ENCODE data around the gene PGBD2. TPM values are rescaled to one million over a fixed set of nuclear protein-coding genes. Genes with fewer than 3 reads are reported as not detected.
A peak's percentile ranks its signal among the peaks of the same experiment; 100 is the strongest.
"Not testable (repeated sequence)": the region's sequence is repeated elsewhere in the genome, so short reads cannot be mapped to it uniquely, and the experiment has no call there.

PGBD2 gene
- total and polyA plus RNA-seq, 9 of the 15 experiments (the other 6 are each of a cell fraction or from before 2014, with no cell fraction given): 11.9 to 21.8 (median 14.7) TPM

DNA sequence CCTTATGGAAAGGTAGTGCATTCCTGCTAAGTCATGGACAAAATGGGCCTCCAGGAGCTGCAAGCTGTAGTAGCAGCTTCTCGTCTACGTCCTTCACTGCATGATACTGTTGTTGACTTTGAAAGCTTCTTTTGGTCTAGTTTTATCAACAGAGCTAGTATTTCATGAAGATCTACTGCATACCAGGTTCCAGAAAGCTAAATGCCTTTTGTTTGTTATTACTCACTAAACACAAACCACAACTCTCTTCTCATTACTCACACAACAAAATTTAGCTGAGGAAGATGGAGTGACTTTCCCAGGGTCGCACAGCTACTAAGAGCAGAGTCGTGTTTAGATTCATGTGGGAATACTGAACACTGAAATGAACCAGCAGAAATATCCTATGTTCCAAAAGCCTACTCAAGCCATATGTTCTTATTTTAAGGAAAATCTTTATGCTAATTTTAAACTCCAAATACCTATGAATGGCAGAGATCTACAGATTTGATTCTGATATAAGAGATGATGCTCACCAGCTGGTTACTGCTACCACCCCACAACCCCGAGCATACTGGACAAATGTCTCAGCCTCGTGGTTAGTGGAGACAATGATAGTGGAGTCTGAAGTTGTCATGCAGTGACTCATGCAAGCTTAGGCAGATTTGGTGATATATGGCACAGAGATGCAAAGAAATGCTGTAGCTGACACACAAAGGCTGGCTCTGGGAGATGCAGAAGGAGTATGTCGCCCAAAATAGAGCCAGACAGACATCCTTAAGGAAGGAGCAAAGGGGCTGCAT lies 20.6 kb downstream of the PGBD2 start (continued):
- TF ChIP-seq MYBL2 (IDR thresholded peaks at IDR 0.05; ENCODE audit: low read depth) (no peak), MYBL2 (CRISPR knock-in tag; IDR thresholded peaks at IDR 0.05; ENCODE audit: borderline replicate concordance) (no peak), KDM1A (IDR thresholded peaks at IDR 0.05) (peak; percentile 68 to 75; a peak in 2 of 4 replicates), U2AF2 (optimal IDR thresholded peaks at IDR 0.05; ENCODE audit: low read depth, low read length) (no peak), TRIM28 (IDR thresholded peaks at IDR 0.05) (no peak), ELF1 (tag; IDR thresholded peaks at IDR 0.05) (no peak), SLC30A9 (CRISPR knock-in tag; IDR thresholded peaks at IDR 0.05) (no peak)
- TF ChIP-seq, protein P1, sequence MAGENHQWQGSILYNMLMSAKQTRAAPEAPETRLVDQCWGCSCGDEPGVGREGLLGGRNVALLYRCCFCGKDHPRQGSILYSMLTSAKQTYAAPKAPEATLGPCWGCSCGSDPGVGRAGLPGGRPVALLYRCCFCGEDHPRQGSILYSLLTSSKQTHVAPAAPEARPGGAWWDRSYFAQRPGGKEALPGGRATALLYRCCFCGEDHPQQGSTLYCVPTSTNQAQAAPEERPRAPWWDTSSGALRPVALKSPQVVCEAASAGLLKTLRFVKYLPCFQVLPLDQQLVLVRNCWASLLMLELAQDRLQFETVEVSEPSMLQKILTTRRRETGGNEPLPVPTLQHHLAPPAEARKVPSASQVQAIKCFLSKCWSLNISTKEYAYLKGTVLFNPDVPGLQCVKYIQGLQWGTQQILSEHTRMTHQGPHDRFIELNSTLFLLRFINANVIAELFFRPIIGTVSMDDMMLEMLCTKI (IDR thresholded peaks at IDR 0.05; ENCODE audit: partially characterized antibody): no peak

DNA sequence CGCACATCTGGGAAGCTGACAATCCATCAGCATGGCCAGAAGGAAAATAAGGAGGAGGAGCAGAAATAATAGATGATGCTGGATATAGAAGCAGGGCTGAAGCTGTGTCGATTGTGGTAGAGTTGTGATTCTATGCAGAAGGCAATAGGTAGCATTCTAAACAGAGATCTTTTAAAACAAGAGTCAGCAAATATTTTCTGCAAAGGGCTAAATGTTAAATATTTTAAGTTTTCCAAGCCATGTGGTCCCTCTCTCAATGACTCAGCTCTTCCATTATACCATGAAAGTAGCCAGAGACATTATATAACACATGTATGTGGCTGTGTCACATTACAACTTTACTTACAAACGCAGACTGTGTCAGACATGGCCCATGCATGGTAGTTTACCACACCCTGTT lies 21.2 kb downstream of the PGBD2 start:
- H3K9me3 ChIP-seq (replicated peaks; ENCODE audit: control insufficient read depth, insufficient read depth, low read depth, low read length); in situ Hi-C loops (cut with MboI); H4K20me1 ChIP-seq (replicated peaks; ENCODE audit: control insufficient read depth, insufficient read depth, low read length); BruUV-seq (replicated peaks); FAIRE-seq; DNase-seq (ENCODE audit: extremely low read depth in 1 of 4, low spot score in 3 of 4); H3K9me1 ChIP-seq (ENCODE audit: control insufficient read depth, insufficient read depth, low read length); CTCF ChIA-PET (ENCODE audit: low intra/inter-chr PET ratio); intact Hi-C loops (cut with micrococcal nuclease); H3K4me2 ChIP-seq (ENCODE audit: insufficient read depth, low read length); H3K79me2 ChIP-seq (ENCODE audit: control insufficient read depth, insufficient read depth, low read length); H3K27me3 ChIP-seq (ENCODE audit: control insufficient read depth in 2 of 2, insufficient read depth in 2 of 2, low read length in 2 of 2); H3K9ac ChIP-seq (ENCODE audit: insufficient read depth in 1 of 2, low read depth in 2 of 2, low read length in 2 of 2); H3K27ac ChIP-seq (ENCODE audit: extremely low read depth, low read depth, low read length); ATAC-seq; H3K4me3 ChIP-seq; H2AFZ ChIP-seq (ENCODE audit: low read depth, low read length): not testable (repeated sequence)
- POLR2A ChIA-PET: interaction anchor here (1.1 to 1.9 kb wide), 2 partner anchors 10 to 13 kb away, joined by 4 to 6 read pairs; no protein-coding TSS in a partner anchor
- 30% methylated on average over 3 of the region's 3 CpGs for WGBS (ENCODE audit: insufficient coverage, low coverage, missing lambda C conversion rate)
- TF ChIP-seq EHMT2 (IDR thresholded peaks at IDR 0.05) (0 out of 2 replicates have a peak, but pooled peaks have one; percentile 0), MNT (conservative IDR thresholded peaks at IDR 0.05) (0 out of 4 replicates have a peak, but pooled peaks of 1 of the 2 experiments have one; percentile 3), MAFG (tag; conservative IDR thresholded peaks at IDR 0.05) (peak; percentile 77), ZNF263 (CRISPR knock-in tag; IDR thresholded peaks at IDR 0.05; ENCODE audit: borderline replicate concordance) (peak; percentile 2; the same call in 1 of the 2 replicates), ZNF316 (IDR thresholded peaks at IDR 0.05) (peak; percentile 93), MAFF (IDR thresholded peaks at IDR 0.05; ENCODE audit: low read length) (peak; percentile 56; the same call in 1 of the 2 replicates), TAL1 (IDR thresholded peaks at IDR 0.05) (0 out of 2 replicates have a peak, but pooled peaks have one; percentile 1), NFE2 (IDR thresholded peaks at IDR 0.05; ENCODE audit: low read depth) (0 out of 2 replicates have a peak, but pooled peaks have one; percentile 4), C11orf30 (IDR thresholded peaks at IDR 0.05; ENCODE audit: low read depth) (peak; percentile 87)
- Histone ChIP-seq H3K36me3 (ENCODE audit: control insufficient read depth, insufficient read depth, low read length) (peaks cover 11% of the 10 kb centered on the region; the same call in 2 of the 3 replicates), H3K4me1 (replicated peaks in 1 of 2; ENCODE audit: control insufficient read depth in 2 of 2, insufficient read depth in 2 of 2, low read length in 2 of 2) (peaks cover 11 to 40% of the 10 kb centered on the region in 2 experiments; a peak in 4 of 5 replicates)
